Measurements from ENCODE around the gene MLKL. TPM values are rescaled to one million over a fixed set of nuclear protein-coding genes. Genes with fewer than 3 reads are reported as not detected.

MLKL gene
- total RNA-seq, 2 donors from 2014 or later = 17.1 to 23.5 TPM

DNA sequence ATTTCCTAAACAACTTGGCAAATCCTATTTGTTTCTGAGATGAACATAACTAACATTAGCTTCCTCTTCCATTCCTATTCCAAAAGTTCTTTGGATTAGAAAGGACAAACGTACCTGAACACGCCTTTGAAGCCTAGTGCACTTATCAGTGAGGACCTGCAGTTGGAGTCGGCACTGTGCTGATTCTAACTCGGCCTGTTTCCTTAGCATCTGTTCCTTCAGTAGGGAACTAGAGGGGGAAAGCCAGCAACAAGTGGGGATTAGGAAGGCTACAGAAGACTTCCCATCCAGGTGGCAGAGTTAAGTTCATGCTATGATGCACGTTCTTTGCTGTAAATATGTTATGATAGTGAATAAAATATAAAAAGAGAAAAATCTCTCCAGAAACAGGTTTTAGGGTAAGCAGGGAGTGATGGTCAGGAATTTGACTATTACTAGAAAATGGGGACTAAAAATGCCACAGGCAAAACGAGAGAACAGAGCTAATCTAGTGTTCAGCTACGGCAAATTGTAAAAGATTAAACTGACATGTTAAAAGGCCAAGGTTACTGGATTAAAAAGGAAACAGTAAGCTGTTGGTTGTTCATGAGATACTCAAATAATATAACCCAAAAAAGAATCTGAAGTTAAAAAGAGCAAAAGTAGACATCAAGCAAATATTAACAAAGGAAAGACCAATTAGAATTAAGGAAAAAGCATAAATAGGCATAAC lies 62.8 kb downstream of the MLKL start:
- Mint-ChIP-seq H3K27me3 (no peaks in the 10 kb centered on the region), H3K9me3 (no peaks in the 10 kb centered on the region), H3K36me3 (peaks cover 13% of the 10 kb centered on the region), H3K4me3 (no peak overlapping the region), H3K4me1 (ENCODE audit: low read depth in 2 of 2) (no peaks in the 10 kb centered on the region), H3K27ac (no peak overlapping the region)
- ATAC-seq (no peak), DNase-seq (ENCODE audit: low spot score) (no peak)

DNA sequence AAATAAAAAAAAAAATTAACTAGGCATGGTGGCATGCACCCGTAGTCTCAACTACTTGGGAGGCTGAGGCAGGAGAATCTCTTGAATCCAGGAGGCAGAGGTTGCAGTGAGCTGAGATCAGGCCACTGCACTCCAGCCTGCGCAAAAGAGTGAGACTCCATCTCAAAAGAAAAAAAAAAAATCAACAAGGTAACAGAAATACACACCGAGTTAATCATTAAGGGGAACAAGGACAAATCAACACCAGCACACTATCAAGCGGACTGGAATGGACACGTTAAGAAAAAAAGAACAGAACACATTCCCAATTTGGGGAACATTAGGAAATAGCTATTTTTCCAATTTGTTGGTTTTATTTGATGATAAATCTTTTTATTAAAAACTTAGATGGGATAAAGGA lies 65.4 kb downstream of the MLKL start:
- DNase-seq (ENCODE audit: low spot score) = no peak
- Mint-ChIP-seq H3K4me1 (ENCODE audit: low read depth in 2 of 2) (no peaks in the 10 kb centered on the region), H3K27ac (no peak overlapping the region), H3K27me3 (no peaks in the 10 kb centered on the region), H3K36me3 (peaks cover 20% of the 10 kb centered on the region), H3K4me3 (no peak overlapping the region), H3K9me3 (no peaks in the 10 kb centered on the region)
- ATAC-seq = no peak

DNA sequence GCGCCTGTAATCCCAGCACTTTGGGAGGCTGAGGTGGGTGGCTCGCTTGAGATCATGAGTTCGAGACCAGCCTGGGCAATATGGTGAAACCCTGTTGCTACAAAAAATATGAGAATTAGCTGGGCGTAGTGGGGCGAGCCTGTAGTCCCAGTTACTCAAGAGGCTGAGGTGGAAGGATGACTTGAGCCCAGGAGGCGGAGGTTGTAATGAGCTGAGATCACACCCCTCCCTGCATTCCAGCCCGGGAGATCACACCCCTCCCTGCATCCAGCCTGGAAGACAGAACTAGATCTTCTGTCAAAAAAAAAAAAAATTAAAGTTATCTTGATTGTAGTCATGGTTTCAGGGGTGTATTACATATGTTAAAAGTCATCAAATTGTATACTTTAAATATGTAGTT lies 67.0 kb downstream of the MLKL start:
- Mint-ChIP-seq H3K27ac (no peak overlapping the region), H3K9me3 (no peaks in the 10 kb centered on the region), H3K27me3 (no peaks in the 10 kb centered on the region), H3K4me1 (ENCODE audit: low read depth in 2 of 2) (peaks cover 4 to 7% of the 10 kb centered on the region in 2 donors), H3K4me3 (no peak overlapping the region), H3K36me3 (peaks cover 24% of the 10 kb centered on the region)
- ATAC-seq (no peak), DNase-seq (ENCODE audit: low spot score) (no peak)

DNA sequence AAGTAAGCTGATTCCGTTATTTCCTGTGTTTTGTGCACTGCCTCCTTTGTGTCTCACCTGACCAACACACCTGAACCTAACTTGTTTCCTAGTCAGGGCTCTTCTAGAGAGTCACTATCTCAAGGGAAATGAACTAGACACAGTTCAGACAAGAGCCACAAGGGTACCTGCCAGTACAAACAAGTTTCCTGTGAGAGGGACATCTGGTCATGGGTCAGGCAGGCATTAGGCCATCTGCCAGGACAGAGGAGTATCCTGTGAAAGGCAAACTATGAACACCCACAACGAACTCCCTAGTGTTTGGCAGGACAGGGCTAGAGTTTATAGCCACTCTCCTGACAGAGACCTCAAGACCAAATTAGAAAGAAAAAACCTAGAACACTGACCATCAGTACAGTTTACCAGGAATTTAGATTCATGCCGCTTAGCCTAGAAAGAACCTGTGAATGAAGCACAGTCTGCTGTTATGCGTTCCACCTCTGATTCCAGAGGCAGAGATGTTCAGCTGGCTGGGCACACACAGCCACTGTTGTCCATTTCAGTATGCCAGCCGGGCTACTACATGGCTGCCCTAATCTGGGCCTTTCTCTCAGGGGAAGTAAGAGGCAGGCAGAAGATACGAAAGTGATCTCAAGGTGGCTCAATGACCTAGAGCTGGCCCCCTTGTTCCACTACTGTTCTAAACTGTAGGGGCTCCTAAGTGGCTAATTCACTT lies 73.0 kb downstream of the MLKL start:
- Mint-ChIP-seq H3K4me3 (peak overlapping the region; percentile 54), H3K9me3 (no peaks in the 10 kb centered on the region), H3K36me3 (peaks cover 34% of the 10 kb centered on the region), H3K27me3 (no peaks in the 10 kb centered on the region), H3K4me1 (ENCODE audit: low read depth in 2 of 2) (peaks cover 36 to 43% of the 10 kb centered on the region in 2 donors), H3K27ac (peak overlapping the region; percentile 84 to 93)
- no peak for DNase-seq (ENCODE audit: low spot score)
- ATAC-seq = peak in 1 of 2 donors; percentile 7

DNA sequence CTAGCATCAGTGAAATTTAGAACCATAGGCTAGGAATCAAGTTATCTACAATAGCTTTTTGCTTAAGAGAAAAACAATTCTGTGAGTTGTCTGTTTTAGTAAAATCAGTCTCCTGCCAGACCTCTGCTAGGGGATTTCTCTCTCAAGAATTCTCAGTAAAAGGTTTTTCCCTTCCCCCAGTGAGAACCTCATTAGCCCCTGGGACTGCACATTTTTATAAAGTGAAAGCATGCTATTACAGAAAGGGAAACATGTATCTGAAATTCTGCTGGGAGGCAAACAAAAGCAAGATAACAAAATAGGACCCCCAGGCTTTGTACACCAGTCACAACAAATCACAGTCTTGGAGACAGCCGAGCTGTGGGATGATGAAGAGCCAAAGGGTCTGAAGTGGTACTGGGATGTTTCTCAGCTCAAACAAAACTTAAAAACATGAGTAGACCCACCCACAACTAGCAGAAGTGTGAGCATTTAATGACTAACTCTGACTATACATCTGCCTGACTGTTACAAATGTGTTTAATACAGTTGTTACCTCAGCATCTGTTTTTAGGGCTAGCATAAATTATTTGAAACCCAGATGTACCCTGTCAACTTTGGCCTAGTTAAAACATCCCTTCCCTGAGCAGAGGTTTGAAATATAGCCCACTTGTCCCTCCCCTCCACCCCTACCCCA lies 73.8 kb downstream of the MLKL start:
- Mint-ChIP-seq H3K4me1 (ENCODE audit: low read depth in 2 of 2) (peaks cover 36 to 43% of the 10 kb centered on the region in 2 donors), H3K4me3 (peak overlapping the region; percentile 54), H3K36me3 (peaks cover 28% of the 10 kb centered on the region), H3K9me3 (no peaks in the 10 kb centered on the region), H3K27ac (peak overlapping the region; percentile 84 to 93), H3K27me3 (no peaks in the 10 kb centered on the region)
- no peak for DNase-seq (ENCODE audit: low spot score)
- peak; percentile 86 to 92 for ATAC-seq

DNA sequence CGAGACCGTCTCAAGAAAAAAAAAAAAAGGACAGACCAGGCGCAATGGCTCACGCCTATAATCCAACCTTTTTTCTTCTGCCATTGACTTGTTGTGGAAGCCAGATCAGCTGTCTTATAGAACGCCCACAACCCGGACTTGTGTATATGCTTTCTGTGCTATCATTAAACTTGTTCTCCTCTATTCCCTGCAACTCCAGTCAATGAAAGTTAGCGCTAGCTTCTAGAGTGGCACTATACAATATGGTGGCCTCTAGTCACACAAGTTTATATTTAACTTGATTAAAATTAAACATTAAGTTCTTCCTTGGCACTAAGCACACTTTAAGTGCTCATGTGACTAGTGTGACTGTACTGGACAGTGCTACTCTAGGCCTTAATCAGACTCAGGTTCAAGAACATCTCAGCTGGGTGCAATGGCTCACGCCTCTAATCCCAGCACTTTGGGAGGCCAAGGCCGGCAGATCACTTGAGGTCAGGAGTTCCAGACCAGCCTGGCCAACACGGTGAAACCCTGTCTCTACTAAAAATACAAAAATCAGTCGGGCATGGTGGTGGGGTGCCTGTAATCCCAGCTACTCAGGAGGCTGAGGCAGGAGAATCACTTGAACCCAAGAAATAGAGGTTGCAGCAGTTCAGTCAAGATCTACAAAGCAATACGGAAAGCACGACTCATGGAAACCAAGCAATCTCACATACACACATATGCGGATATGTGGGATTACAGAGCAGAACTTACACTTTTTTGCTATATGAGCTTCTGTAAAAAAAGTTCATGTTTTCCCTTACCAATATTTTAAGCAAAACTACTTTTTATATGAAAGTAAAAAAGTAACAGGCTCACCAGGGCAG lies 74.9 kb downstream of the MLKL start:
- Mint-ChIP-seq H3K36me3 (peaks cover 33% of the 10 kb centered on the region), H3K4me1 (ENCODE audit: low read depth in 2 of 2) (peaks cover 36 to 43% of the 10 kb centered on the region in 2 donors), H3K4me3 (peak overlapping the region; percentile 54), H3K9me3 (no peaks in the 10 kb centered on the region), H3K27ac (peak overlapping the region; percentile 84 to 93), H3K27me3 (no peaks in the 10 kb centered on the region)
- DNase-seq (ENCODE audit: low spot score) (no peak), ATAC-seq (no peak)

DNA sequence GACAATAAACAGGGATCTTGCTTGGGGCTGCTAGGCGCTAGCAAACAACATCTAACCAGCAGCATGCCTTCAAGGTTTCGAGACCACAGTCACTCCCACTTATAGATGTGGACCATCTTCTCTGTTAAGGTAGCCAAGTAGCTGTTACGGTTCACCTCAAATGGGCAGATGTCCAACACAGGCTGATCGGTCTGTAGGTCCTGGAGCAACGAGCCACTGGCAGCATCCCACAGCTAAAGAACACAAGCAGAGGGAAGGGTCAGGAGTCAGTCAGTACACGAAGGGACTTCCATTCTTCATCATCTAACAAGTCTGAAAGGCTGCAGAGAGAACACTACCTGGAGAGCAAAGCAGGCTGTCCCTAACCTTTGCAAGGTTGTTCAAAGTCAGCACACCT lies 76.8 kb downstream of the MLKL start:
- Mint-ChIP-seq H3K4me1 (ENCODE audit: low read depth in 2 of 2) (peaks cover 30 to 40% of the 10 kb centered on the region in 2 donors), H3K36me3 (peaks cover 31% of the 10 kb centered on the region), H3K27ac (peak overlapping the region in 1 of 2 donors; percentile 63), H3K27me3 (no peaks in the 10 kb centered on the region), H3K4me3 (no peak overlapping the region), H3K9me3 (no peaks in the 10 kb centered on the region)
- no peak for ATAC-seq
- DNase-seq (ENCODE audit: low spot score) = no peak

DNA sequence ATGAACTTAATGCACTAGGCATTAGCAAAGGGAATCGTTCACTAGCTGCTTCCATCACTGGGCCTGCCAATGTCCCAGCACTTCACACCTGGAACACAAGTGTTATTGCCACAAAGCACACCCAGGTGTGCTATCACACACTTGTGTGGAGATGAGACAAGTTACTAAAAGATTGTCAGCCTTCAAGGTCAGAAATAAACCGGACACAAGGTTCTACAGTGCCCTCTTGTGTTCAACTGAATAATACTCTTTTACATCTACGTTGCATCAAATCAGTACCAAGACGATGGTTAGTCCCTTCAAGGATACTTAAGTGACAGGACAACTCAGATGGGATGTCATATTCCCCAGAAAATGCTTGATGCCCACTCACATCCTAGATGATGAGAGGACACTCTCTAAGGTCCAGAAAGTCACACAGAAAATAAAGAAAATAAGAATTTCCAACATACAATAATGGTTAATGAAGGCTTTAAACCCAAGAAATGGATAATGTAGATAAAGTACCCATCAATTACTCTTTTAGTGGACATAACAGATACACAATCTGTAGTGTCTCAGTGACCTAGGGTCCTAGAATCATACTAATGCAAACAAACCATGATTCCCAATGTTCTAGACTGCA lies 77.3 kb downstream of the MLKL start:
- H3K36me3 Mint-ChIP-seq = peaks cover 27% of the 10 kb centered on the region
- H3K4me1 Mint-ChIP-seq (ENCODE audit: low read depth in 2 of 2) = peaks cover 27 to 36% of the 10 kb centered on the region in 2 donors
- no peak overlapping the region for H3K4me3 Mint-ChIP-seq
- H3K9me3 Mint-ChIP-seq = no peaks in the 10 kb centered on the region
- H3K27ac Mint-ChIP-seq = peak overlapping the region; percentile 30 to 63
- ATAC-seq = peak in 1 of 2 donors; percentile 40
- no peaks in the 10 kb centered on the region for H3K27me3 Mint-ChIP-seq
- no peak for DNase-seq (ENCODE audit: low spot score)

DNA sequence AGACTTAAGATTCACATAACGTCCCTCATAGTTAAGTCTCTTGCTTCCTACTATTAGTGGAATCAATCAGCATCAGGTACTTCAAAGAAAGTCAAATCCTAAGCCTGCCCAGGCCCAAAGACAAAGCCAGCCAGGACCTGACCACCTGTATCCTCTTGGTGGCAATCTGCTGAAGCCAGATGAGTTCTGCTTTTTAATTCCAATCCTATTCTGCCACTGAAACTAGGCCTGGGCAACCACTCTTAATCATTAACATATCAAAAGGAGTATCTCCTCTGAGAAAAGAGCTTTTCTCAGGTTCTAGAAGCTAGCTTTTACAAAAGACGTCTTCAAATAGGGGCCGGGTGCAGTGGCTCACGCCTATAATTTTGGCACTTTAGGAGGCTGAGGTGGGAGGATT lies 78.7 kb downstream of the MLKL start:
- no peak overlapping the region for H3K4me3 Mint-ChIP-seq
- ATAC-seq (no peak), DNase-seq (ENCODE audit: low spot score) (no peak)
- H3K4me1 Mint-ChIP-seq (ENCODE audit: low read depth in 2 of 2) = peaks cover 29 to 34% of the 10 kb centered on the region in 2 donors
- no peak overlapping the region for H3K27ac Mint-ChIP-seq
- peaks cover 26% of the 10 kb centered on the region for H3K36me3 Mint-ChIP-seq
- H3K9me3 Mint-ChIP-seq = no peaks in the 10 kb centered on the region
- no peaks in the 10 kb centered on the region for H3K27me3 Mint-ChIP-seq

Other genes starting within 250 kb of the MLKL start
- 10 to 100 TPM; 69.6 to 98.9 TPM for gene GLG1, start 93.7 kb downstream of the MLKL start, total RNA-seq
- gene RFWD3, start 34.0 kb downstream of the MLKL start, total RNA-seq = 100 to 1,000 TPM in 1 of 2 donors, 10 to 100 TPM in 1; 76.7 to 148 TPM
- not detected for gene FA2H, start 74.0 kb upstream of the MLKL start, total RNA-seq

Measured in natural killer cell treated with Interleukin-12 subunit alpha and Interleukin-12 subunit beta and Interleukin-15 and Interleukin-18, amount 100 ng/mL, for 72 hours (primary cell).